Neutrophil (primary cell): ENCODE measurements around the gene PCSK4.

Experiments used
- H3K27ac ChIP-seq: fragments of 200-600 bp; sonication (generic); 2 replicates; pipeline ENCODE4 v1.5.1; 2016; ENCODE audit warnings: mild to moderate bottlenecking, moderate library complexity
- H3K27me3 ChIP-seq: fragments of 200-600 bp; sonication (generic); 2 replicates; pipeline ENCODE4 v1.6.0; 2016; ENCODE audit warnings: mild to moderate bottlenecking
- H3K36me3 ChIP-seq: fragments of 200-600 bp; sonication (generic); 2 replicates; pipeline ENCODE4 v1.5.1; 2017
- H3K4me1 ChIP-seq, 2 experiments: fragments of 200-600 bp in 1 of 2; sonication (generic) in 1 of 2; 1 replicate in 1 of 2; 2 replicates in 1 of 2; pipeline versions ENCODE4 v1.5.1 to v1.6.1; 2013 to 2016; ENCODE audit warnings: low read depth in 1 of 2, low read length in 1 of 2, mild to moderate bottlenecking in 1 of 2, moderate library complexity in 1 of 2; ENCODE audit not compliant: control insufficient read depth in 1 of 2, insufficient read depth in 1 of 2
- H3K4me3 ChIP-seq, 2 experiments: fragments of 200-600 bp in 1 of 2; sonication (generic) in 1 of 2; 1 replicate in 1 of 2; 2 replicates in 1 of 2; pipeline ENCODE4 v1.5.1; 2013 to 2016; ENCODE audit warnings: low read depth in 1 of 2, low read length in 1 of 2, mild to moderate bottlenecking in 1 of 2, moderate library complexity in 1 of 2
- H3K9me3 ChIP-seq: fragments of 200-600 bp; sonication (generic); 2 replicates; pipeline ENCODE4 v1.5.1; 2016
- TF ChIP-seq, protein P1 (sequence below): fragments of 200-600 bp; sonication (generic); IDR thresholded peaks from 2 replicates; pipeline ENCODE4 v1.5.1; 2016; ENCODE audit warnings: antibody characterized with exemption

Gene PCSK4

DNA sequence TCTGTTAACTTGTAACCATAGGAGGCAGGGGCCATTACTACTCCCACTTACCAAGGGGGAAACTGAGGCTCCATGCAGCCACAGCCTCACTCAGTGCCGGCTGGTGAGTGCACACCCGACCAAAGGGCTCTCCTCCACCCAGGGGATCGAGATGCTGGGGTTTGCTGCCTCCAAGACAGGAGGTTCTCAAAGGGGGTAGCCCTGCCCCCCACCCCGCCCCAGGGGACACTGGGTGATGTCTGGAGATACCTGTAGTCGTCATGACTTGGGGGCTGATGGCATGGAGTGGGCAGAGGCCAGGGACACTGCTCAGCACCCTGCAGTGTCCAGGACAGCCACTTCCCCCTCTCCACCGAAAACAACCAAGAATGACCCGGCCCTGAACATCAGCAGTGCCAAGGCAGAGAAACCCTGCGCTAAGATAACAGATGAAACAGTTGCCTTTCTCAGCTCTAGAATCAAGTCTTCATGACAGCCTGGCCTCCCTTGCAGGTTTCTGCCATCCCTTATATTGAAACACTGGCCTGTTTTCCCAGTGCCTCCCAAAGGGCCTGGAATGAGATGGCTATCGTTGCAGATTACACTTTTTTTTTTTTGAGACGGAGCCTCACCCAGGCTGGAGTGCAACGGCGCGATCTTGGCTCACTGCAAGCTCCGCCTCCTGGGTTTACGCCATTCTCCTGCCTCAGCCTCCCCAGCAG, 4.1 kb upstream of the PCSK4 start:
- no peak overlapping the region for H3K4me3 ChIP-seq
- peaks cover 18 to 21% of the 10 kb centered on the region in 2 experiments for H3K4me1 ChIP-seq
- H3K36me3 ChIP-seq, result no peaks in the 10 kb centered on the region
- peaks cover 8% of the 10 kb centered on the region for H3K9me3 ChIP-seq
- TF ChIP-seq, protein P1, sequence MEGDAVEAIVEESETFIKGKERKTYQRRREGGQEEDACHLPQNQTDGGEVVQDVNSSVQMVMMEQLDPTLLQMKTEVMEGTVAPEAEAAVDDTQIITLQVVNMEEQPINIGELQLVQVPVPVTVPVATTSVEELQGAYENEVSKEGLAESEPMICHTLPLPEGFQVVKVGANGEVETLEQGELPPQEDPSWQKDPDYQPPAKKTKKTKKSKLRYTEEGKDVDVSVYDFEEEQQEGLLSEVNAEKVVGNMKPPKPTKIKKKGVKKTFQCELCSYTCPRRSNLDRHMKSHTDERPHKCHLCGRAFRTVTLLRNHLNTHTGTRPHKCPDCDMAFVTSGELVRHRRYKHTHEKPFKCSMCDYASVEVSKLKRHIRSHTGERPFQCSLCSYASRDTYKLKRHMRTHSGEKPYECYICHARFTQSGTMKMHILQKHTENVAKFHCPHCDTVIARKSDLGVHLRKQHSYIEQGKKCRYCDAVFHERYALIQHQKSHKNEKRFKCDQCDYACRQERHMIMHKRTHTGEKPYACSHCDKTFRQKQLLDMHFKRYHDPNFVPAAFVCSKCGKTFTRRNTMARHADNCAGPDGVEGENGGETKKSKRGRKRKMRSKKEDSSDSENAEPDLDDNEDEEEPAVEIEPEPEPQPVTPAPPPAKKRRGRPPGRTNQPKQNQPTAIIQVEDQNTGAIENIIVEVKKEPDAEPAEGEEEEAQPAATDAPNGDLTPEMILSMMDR, result no peak
- peaks cover 77% of the 10 kb centered on the region for H3K27me3 ChIP-seq
- no peak overlapping the region for H3K27ac ChIP-seq

DNA sequence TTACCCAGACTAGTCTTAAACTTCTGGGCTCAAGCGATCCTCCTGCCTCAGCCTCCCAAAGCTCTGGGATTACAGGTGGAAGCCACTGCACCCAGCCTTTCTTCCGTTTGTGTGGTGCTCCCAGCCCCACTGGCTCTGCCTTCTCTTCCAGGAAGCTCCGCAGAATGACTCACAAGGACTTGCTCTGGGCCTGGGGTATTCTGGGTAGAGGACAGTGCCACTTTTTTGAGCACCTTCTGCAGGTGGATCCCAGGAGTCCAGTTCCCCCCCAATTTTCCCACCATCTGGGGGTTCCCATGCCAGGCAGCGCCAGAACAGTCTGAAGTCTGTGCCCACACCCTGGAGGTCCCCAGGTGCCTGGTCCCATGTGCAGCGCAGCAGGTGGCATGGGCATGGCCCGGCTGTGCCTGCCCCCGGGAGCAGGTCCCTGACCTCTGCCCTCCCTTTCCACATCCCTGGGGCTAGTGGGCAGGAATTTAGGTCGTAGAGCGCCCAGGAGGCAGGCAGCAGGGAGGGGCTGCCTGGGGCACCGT, 2.4 kb upstream of the PCSK4 start:
- TF ChIP-seq, protein P1, result no peak
- Histone ChIP-seq H3K4me3 (no peak overlapping the region), H3K27me3 (peaks cover 85% of the 10 kb centered on the region), H3K4me1 (peaks cover 13 to 21% of the 10 kb centered on the region in 2 experiments), H3K27ac (no peak overlapping the region), H3K36me3 (no peaks in the 10 kb centered on the region), H3K9me3 (peaks cover 8% of the 10 kb centered on the region)

DNA sequence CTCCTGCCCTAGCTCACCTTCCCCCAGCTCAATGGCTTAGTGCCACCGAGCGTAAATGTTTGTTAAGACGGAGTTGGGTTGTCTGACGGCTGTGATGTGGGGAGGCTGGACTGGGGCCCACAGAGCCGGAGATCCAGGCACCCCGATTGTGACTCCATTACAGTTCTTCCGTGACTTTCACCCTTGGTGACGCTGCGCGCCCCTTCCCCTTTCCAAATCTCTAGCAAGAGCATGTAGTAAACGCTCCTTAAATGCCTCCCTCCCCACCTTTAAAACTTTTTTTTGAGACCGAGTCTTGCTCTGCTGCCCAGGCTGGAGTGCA, 1.7 kb upstream of the PCSK4 start:
- Histone ChIP-seq H3K36me3 (no peaks in the 10 kb centered on the region), H3K27me3 (peaks cover 78% of the 10 kb centered on the region), H3K27ac (no peak overlapping the region), H3K4me1 (peaks cover 13 to 21% of the 10 kb centered on the region in 2 experiments), H3K4me3 (no peak overlapping the region), H3K9me3 (peaks cover 8% of the 10 kb centered on the region)
- TF ChIP-seq, protein P1, result no peak

DNA sequence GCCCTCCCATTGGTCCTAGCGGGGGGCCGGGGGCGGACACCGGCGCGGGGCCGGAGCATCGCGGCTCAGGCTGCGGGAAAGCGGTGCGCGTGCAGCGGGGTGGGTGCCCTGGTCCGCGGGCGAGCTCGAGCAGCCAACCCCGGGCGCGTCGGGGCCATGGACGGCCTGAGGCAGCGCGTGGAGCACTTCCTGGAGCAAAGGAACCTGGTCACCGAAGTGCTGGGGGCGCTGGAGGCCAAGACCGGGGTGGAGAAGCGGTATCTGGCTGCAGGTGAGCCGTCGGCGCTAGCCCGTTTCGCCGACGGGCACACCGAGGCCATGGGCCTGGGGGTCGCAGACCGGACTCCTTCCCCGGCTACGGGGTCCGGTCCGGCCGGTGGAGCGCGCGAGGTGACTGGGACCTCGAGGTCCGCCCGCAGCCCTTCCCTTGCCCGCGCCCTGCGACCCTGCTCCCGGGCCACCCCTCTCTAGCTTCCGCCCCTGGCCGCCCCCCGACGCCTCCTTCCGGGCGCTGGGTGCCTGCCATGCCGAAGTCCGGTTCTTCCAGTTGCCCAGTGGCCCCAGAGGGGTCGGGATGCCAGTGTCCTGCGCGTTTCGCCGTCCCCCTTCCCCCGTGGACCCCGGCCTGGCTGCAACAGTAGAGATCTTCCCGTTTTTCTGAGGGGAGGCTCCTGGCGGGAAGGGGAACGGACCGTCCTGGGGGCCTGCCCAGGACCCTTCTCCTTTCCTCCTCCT, 1.1 kb upstream of the PCSK4 start, which contains the start of gene REEP6:
Gene REEP6 (plus strand): TSS at position 68 of the 735 bp plus-strand sequence. CDS start 89 bp downstream, at position 157.
- peak within 1 kb of the TSS; percentile 27 for H3K27ac ChIP-seq
- peak within 1 kb of the TSS; percentile 61 to 68 for H3K4me3 ChIP-seq
- peaks cover 13 to 21% of the 10 kb centered on the region in 2 experiments for H3K4me1 ChIP-seq
- H3K27me3 ChIP-seq, result peaks cover 72% of the 10 kb centered on the region
- H3K9me3 ChIP-seq, result peaks cover 8% of the 10 kb centered on the region
- TF ChIP-seq, protein P1, result no peak
- no peaks in the 10 kb centered on the region for H3K36me3 ChIP-seq

DNA sequence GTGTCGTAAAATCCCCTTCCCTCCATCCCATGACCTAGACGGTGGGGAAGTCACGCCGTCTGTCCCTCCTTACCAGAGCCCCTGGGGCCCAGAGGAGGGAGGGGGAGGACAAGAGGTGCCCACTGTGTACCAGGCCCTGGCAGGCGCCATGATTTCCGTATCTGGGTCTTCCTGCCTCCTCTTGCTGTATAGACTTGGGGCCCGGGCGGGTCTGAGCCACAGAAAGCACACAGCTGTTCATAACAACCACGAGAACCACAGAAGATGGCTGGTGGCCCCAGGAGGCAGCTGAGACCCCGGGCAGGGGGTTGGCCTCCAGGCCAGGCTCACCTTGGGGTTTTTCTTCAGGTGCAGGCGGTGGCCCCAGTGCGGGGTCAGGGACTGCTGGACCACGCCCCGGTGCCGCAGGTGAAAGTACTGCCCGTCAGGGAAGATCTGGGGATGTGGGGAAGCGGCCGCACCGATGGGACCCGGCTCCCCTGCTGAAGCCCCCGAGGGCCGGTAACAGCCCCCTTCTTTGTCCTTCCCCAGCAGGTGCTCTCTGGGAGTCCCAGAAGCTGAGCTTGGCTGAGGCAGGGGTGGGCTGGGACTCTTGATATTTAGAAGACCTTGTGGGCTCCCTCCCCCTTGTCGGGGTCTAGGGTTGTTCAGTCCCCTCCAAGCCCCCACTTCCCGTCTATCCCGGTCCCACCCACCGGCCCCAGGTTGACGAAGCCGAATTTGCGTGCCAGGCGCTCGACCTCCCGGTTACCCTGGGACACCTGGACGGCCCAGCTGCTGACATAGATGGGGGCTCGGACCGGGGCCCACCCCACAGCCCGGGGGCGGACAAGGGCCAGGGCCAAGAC, 463 bp downstream of the PCSK4 start:
- Histone ChIP-seq H3K4me1 (peaks cover 13 to 21% of the 10 kb centered on the region in 2 experiments), H3K27ac (no peak overlapping the region), H3K4me3 (peak overlapping the region; percentile 61 to 68), H3K27me3 (peaks cover 67% of the 10 kb centered on the region), H3K9me3 (peaks cover 8% of the 10 kb centered on the region), H3K36me3 (no peaks in the 10 kb centered on the region)
- TF ChIP-seq, protein P1, result no peak
